PFSK-1 (cell line): Measurements from ENCODE around the gene ELF2.

Experiments
- FOXP2 ChIP-seq: optimal IDR thresholded peaks from 2 replicates; pipeline ENCODE3; 2011; ENCODE audit warnings: borderline replicate concordance, control low read depth, inconsistent platforms; ENCODE audit not compliant: insufficient read depth; ENCODE audit errors: extremely low read length, extremely low read depth
- POLR2AphosphoS5 ChIP-seq: IDR thresholded peaks from 2 replicates; pipeline ENCODE4 v1.6.1; 2012; ENCODE audit warnings: low read depth, mild to moderate bottlenecking, control low read depth, low read length, moderate library complexity
- REST ChIP-seq, 2 experiments: IDR thresholded peaks; 2 replicates each; pipeline versions ENCODE4 v1.6.1 to v1.8.0; 2011 to 2012; ENCODE audit warnings: low read depth in 2 of 2, low read length in 2 of 2, control low read depth in 1 of 2, inconsistent platforms in 1 of 2, mild to moderate bottlenecking in 1 of 2, moderate library complexity in 1 of 2; ENCODE audit not compliant: insufficient read depth in 1 of 2
- SIN3A ChIP-seq: IDR thresholded peaks from 2 replicates; pipeline ENCODE4 v1.6.1; 2012; ENCODE audit warnings: mild to moderate bottlenecking, low read length, moderate library complexity, borderline replicate concordance; ENCODE audit not compliant: insufficient read depth
- TAF1 ChIP-seq: IDR thresholded peaks from 2 replicates; pipeline ENCODE4 v1.6.1; 2012; ENCODE audit warnings: low read length, control low read depth, borderline replicate concordance; ENCODE audit not compliant: insufficient read depth

ELF2 gene

GRCh38 chr4:139078926-139079325 is 98.1 kb downstream of the ELF2 start:
- no peak for TF ChIP-seq TAF1
- no peak for TF ChIP-seq POLR2AphosphoS5
- no peak for TF ChIP-seq REST (IDR thresholded peaks at IDR 0.05; ENCODE audit: insufficient read depth in 1 of 2, low read depth in 2 of 2, low read length in 2 of 2)
- no peak for TF ChIP-seq SIN3A
- TF ChIP-seq FOXP2: no peak

GRCh38 chr4:139077567-139078355 is 99.3 kb downstream of the ELF2 start:
- TF ChIP-seq SIN3A: no peak
- TF ChIP-seq REST (IDR thresholded peaks at IDR 0.05; ENCODE audit: insufficient read depth in 1 of 2, low read depth in 2 of 2, low read length in 2 of 2): no peak
- TF ChIP-seq POLR2AphosphoS5: no peak
- TF ChIP-seq FOXP2: no peak
- no peak for TF ChIP-seq TAF1

- TF ChIP-seq POLR2AphosphoS5 (no peak), TAF1 (no peak)
Measured at GRCh38 chr4:139076016-139076744, 100.8 kb downstream of the ELF2 start.

DNA sequence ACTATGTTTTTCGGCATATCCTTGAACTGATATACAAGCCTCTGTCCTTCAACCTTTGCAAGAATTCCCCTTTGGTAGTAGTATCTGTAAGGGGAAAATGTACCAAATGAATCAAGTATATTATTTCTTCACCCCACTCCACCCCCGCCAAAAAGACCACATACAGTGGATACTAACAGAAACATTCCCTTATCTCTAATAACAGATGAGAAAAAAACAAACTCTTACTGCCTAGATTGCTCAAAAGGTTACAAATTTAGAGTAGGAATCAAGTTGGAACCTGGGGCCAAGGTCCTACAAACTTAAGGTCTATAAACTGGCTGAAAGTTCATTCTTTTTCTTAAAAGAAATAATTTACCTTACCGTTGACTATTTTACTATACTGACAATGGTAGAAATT is 116.4 kb downstream of the ELF2 start:
- no peak for TF ChIP-seq REST (IDR thresholded peaks at IDR 0.05; ENCODE audit: insufficient read depth in 1 of 2, low read depth in 2 of 2, low read length in 2 of 2)
- no peak for TF ChIP-seq FOXP2
- TF ChIP-seq TAF1: no peak
- no peak for TF ChIP-seq POLR2AphosphoS5
- no peak for TF ChIP-seq SIN3A

- no peak for TF ChIP-seq TAF1
- TF ChIP-seq POLR2AphosphoS5: no peak
- no peak for TF ChIP-seq SIN3A
- TF ChIP-seq FOXP2: no peak
- TF ChIP-seq REST (IDR thresholded peaks at IDR 0.05; ENCODE audit: insufficient read depth in 1 of 2, low read depth in 2 of 2, low read length in 2 of 2): no peak
Measured at GRCh38 chr4:139054791-139055505, 122.1 kb downstream of the ELF2 start.
